A549 (cell line): ENCODE data around the gene NCDN. TPM values are rescaled to one million over a fixed set of nuclear protein-coding genes. Genes with fewer than 3 reads are reported as not detected.

ENCODE experiments used
- ATAC-seq, 2 experiments: fragments of 200-7000 bp in 1 of 2; fragments of >200 bp in 1 of 2; cut with Nextera tagmentation in 1 of 2; cut with Tn5 transposase in 1 of 2; 3 replicates each; pipeline versions ENCODE4 v1.8.0 to v1.9.1; 2018 to 2020; ENCODE audit warnings: mild to moderate bottlenecking in 1 of 2, moderate library complexity in 1 of 2
- CTCF ChIA-PET: fragments of 300-600 bp; sonication (Branson Sonifier 250); formaldehyde crosslinking; extraction: SDS; loops from one replicate; lab custom pipeline; 2021; ENCODE audit warnings: antibody characterized with exemption, inconsistent platforms; lab: Yijun Ruan, JAX
- POLR2A ChIA-PET: fragments of 350-600 bp; formaldehyde crosslinking; extraction: SDS; loops from one replicate; lab custom pipeline; 2021; ENCODE audit warnings: antibody characterized with exemption, inconsistent platforms; lab: Yijun Ruan, JAX
- DNase-seq, 2 experiments: peaks; one replicate each; pipeline versions ENCODE4 v3.0.0 to v3.0.0-alpha.2; 2011 to 2016; ENCODE audit warnings: low read depth in 1 of 2, low spot score in 1 of 2
- FAIRE-seq: peaks from 2 replicates; lab custom pipeline; 2011; peaks lifted over from hg19 to GRCh38; lab: Jason Lieb, UNC
- H3K27ac ChIP-seq, 2 experiments: fragments of >200 bp; sonication (Bioruptor Twin); formaldehyde crosslinking; 3 replicates each; pipeline ENCODE4 v1.5.1; 2016 to 2017
- H3K4me1 ChIP-seq: fragments of >200 bp; sonication (Bioruptor Twin); formaldehyde crosslinking; 3 replicates; pipeline ENCODE4 v1.6.1; 2016
- H3K4me2 ChIP-seq: fragments of >200 bp; sonication (Bioruptor Twin); formaldehyde crosslinking; 3 replicates; pipeline ENCODE4 v1.6.1; 2016
- H3K4me3 ChIP-seq: fragments of >200 bp; sonication (Bioruptor Twin); formaldehyde crosslinking; 3 replicates; pipeline ENCODE4 v1.5.1; 2016
- H3K9me3 ChIP-seq: fragments of >200 bp; sonication (Bioruptor Twin); formaldehyde crosslinking; 3 replicates; pipeline ENCODE4 v1.6.1; 2016
- CBX8 ChIP-seq: fragments of 200-600 bp; sonication (generic); IDR thresholded peaks from 2 replicates; pipeline ENCODE4 v1.6.1; 2016
- CEBPB ChIP-seq, 2 experiments: fragments of >200 bp in 1 of 2; sonication (Bioruptor Twin) in 1 of 2; formaldehyde crosslinking in 1 of 2; IDR thresholded peaks; 2 replicates each; pipeline ENCODE4 v1.6.1; 2012 to 2016
- CHD2 ChIP-seq: fragments of 150-350 bp; IDR thresholded peaks from 2 replicates; pipeline ENCODE4 v1.6.1; 2014; ENCODE audit warnings: low read length; ENCODE audit not compliant: partially characterized antibody
- EHMT2 ChIP-seq: fragments of 200-600 bp; sonication (generic); IDR thresholded peaks from 2 replicates; pipeline ENCODE4 v1.6.1; 2016; ENCODE audit warnings: antibody characterized with exemption, low read depth, mild to moderate bottlenecking, moderate library complexity
- ELK1 ChIP-seq: fragments of 150-350 bp; IDR thresholded peaks from 2 replicates; pipeline ENCODE4 v1.6.1; 2014; ENCODE audit warnings: low read depth, mild to moderate bottlenecking, low read length
- FOSB ChIP-seq: fragments of 250-450 bp; sonication (Bioruptor Pico); IDR thresholded peaks from 2 replicates; pipeline ENCODE4 v1.5.0; 2020; ENCODE audit warnings: mild to moderate bottlenecking, moderate library complexity
- FOSL2 ChIP-seq, 2 experiments: fragments of 450-650 bp in 1 of 2; fragments of >200 bp in 1 of 2; sonication (Bioruptor Twin) in 1 of 2; formaldehyde crosslinking; IDR thresholded peaks; 2 replicates each; pipeline versions ENCODE4 v1.5.0 to v1.6.1; 2016 to 2020; ENCODE audit warnings: mild to moderate bottlenecking in 1 of 2, moderate library complexity in 1 of 2
- HES2 ChIP-seq: fragments of >200 bp; sonication (Bioruptor Twin); formaldehyde crosslinking; IDR thresholded peaks from 2 replicates; pipeline ENCODE4 v1.6.1; 2016
- HEYL ChIP-seq: fragments of 250-450 bp; sonication (Bioruptor Pico); IDR thresholded peaks from 2 replicates; pipeline ENCODE4 v1.8.0; 2021; ENCODE audit warnings: mild to moderate bottlenecking, moderate library complexity
- HMGXB4 ChIP-seq: fragments of 250-450 bp; sonication (Bioruptor Pico); IDR thresholded peaks from 2 replicates; pipeline ENCODE4 v1.5.0; 2021; ENCODE audit warnings: mild to moderate bottlenecking, moderate library complexity, borderline replicate concordance
- HOXB5 ChIP-seq: fragments of 250-450 bp; sonication (Bioruptor Pico); IDR thresholded peaks from 2 replicates; pipeline ENCODE4 v1.5.0; 2020; ENCODE audit warnings: mild to moderate bottlenecking, moderate library complexity
- KDM1A ChIP-seq: fragments of 200-600 bp; sonication (generic); IDR thresholded peaks from 2 replicates; pipeline ENCODE4 v1.6.1; 2016; ENCODE audit warnings: low read depth, mild to moderate bottlenecking
- NFE2L2 ChIP-seq: fragments of 150-350 bp; conservative IDR thresholded peaks from 2 replicates; pipeline ENCODE4 v1.6.1; 2014; ENCODE audit warnings: low read length
- PHF8 ChIP-seq: fragments of 200-600 bp; sonication (generic); IDR thresholded peaks from 2 replicates; pipeline ENCODE4 v1.6.1; 2016; ENCODE audit warnings: low read depth, mild to moderate bottlenecking, antibody characterized with exemption, moderate library complexity, borderline replicate concordance
- POLR2A ChIP-seq: IDR thresholded peaks from 2 replicates; pipeline ENCODE4 v1.6.1; 2012; ENCODE audit warnings: mild to moderate bottlenecking, low read length
- RAD21 ChIP-seq, 2 experiments: fragments of >200 bp in 1 of 2; sonication (Bioruptor Twin) in 1 of 2; formaldehyde crosslinking in 1 of 2; IDR thresholded peaks in 1 of 2; conservative IDR thresholded peaks in 1 of 2; 2 replicates in 1 of 2; 3 replicates in 1 of 2; pipeline ENCODE4 v1.6.1; 2012 to 2018; ENCODE audit warnings: inconsistent platforms in 1 of 2
- REST ChIP-seq: fragments of 200-600 bp; sonication (generic); IDR thresholded peaks from 2 replicates; pipeline ENCODE4 v1.6.1; 2016; ENCODE audit warnings: antibody characterized with exemption, mild to moderate bottlenecking, moderate library complexity
- SREBF2 ChIP-seq: fragments of 450-650 bp; IDR thresholded peaks from 2 replicates; pipeline ENCODE4 v1.6.1; 2014; ENCODE audit warnings: mild to moderate bottlenecking, moderate library complexity
- ZNF302 ChIP-seq: fragments of 250-450 bp; sonication (Bioruptor Pico); IDR thresholded peaks from 2 replicates; pipeline ENCODE4 v1.9.0; 2021; ENCODE audit warnings: inconsistent platforms, mild to moderate bottlenecking, moderate library complexity
- whole genome bisulfite sequencing: methylation state at CpG from one replicate; pipeline ENCODE4 v1.1.6; 2017; ENCODE audit errors: missing lambda C conversion rate; 5-methylcytosine and 5-hydroxymethylcytosine counted together
- polyA plus RNA-seq, 4 experiments: library from polyadenylated mRNA; depleted of rRNA in 3 of 4; stranded (reverse); fragments of >200 nt; fragmentation: RNase III in 1 of 4; extraction: RNeasy Plus Mini Kit Qiagen cat#74134 plus additional on column Dnase treatment in 1 of 4; gene quantifications; 2 replicates in 3 of 4; 3 replicates in 1 of 4; pipeline ENCODE4 v1.2.3, GENCODE V29; 2011 to 2017

Gene NCDN
- polyA plus RNA-seq, 2 of the 4 experiments (the other 2 are of a cell fraction) = 7.0 to 16.8 TPM

- ChIA-PET POLR2A (interaction anchor here (0.7 to 1.2 kb wide), 2 partner anchors 10 to 110 kb away, joined by 3 read pairs; no protein-coding TSS in a partner anchor), CTCF (interaction anchor here (0.9 to 1.4 kb wide), 3 partner anchors 10 to 157 kb away, joined by 3 read pairs; no protein-coding TSS in a partner anchor)
- Histone ChIP-seq H3K4me1 (peaks cover 32% of the 10 kb centered on the region; the same call in 2 of the 3 replicates), H3K4me3 (peak overlapping the region; percentile 96), H3K4me2 (peak overlapping the region; percentile 99), H3K9me3 (no peaks in the 10 kb centered on the region), H3K27ac (peak overlapping the region; percentile 99 to 100)
- ATAC-seq (no peak), FAIRE-seq (no peak), DNase-seq (no peak)
- TF ChIP-seq KDM1A (no peak), HES2 (no peak), EHMT2 (no peak), NFE2L2 (no peak), PHF8 (no peak), SREBF2 (no peak), CEBPB (IDR thresholded peaks at IDR 0.05) (no peak), HMGXB4 (CRISPR knock-in tag) (no peak), RAD21 (conservative IDR thresholded peaks at IDR 0.05 in 1 of 2, IDR thresholded peaks at IDR 0.05 in 1 of 2) (no peak), FOSL2 (IDR thresholded peaks at IDR 0.05) (no peak), FOSL2 (CRISPR knock-in tag; IDR thresholded peaks at IDR 0.05) (no peak), FOSB (CRISPR knock-in tag) (no peak), REST (no peak), POLR2A (no peak), HEYL (CRISPR knock-in tag) (no peak)
- 24% methylated on average over 14 of the region's 26 CpGs for WGBS
These were observed 1.0 kb downstream of the NCDN start for GRCh38 chr1:35558374-35559316.

- Histone ChIP-seq H3K4me1 (peaks cover 28% of the 10 kb centered on the region; the same call in 2 of the 3 replicates), H3K4me2 (peak overlapping the region; percentile 99; the same call in 2 of the 3 replicates), H3K27ac (no peak overlapping the region), H3K4me3 (no peak overlapping the region), H3K9me3 (no peaks in the 10 kb centered on the region)
- FAIRE-seq = no peak
- ChIA-PET POLR2A (no interaction called here), CTCF (interaction anchor here (1.3 to 3.4 kb wide), 5 partner anchors 9 to 156 kb away, joined by 3 to 15 read pairs (median 7); partner anchors contain the start of gene TFAP2E)
- no peak for ATAC-seq
- WGBS = 91% methylated on average over 7 of the region's 7 CpGs
- no peak for DNase-seq
- no peak for TF ChIP-seq KDM1A
- no peak for TF ChIP-seq CHD2
- no peak for TF ChIP-seq REST
- TF ChIP-seq CBX8 = no peak
- TF ChIP-seq HEYL (CRISPR knock-in tag) = no peak
- TF ChIP-seq PHF8 = no peak
- no peak for TF ChIP-seq ELK1
- no peak for TF ChIP-seq HOXB5 (CRISPR knock-in tag)
- no peak for TF ChIP-seq FOSB (CRISPR knock-in tag)
- TF ChIP-seq ZNF302 (CRISPR knock-in tag) = no peak
These were observed 1.8 kb downstream of the NCDN start for GRCh38 chr1:35559317-35559944.
